GM12865 (cell line): ENCODE measurements around the gene ACTRT3.
"Not testable (repeated sequence)": the region's sequence is repeated elsewhere in the genome, so short reads cannot be mapped to it uniquely, and the experiment has no call there.

Experiments used
- DNase-seq: peaks from one replicate; pipeline ENCODE4 v3.0.0; 2010; ENCODE audit warnings: low read depth
- H3K4me3 ChIP-seq: 2 replicates; pipeline ENCODE4 v1.5.1; 2011; ENCODE audit warnings: mild to moderate bottlenecking, low read depth, low read length, control low read depth
- CTCF ChIP-seq: IDR thresholded peaks from 2 replicates; pipeline ENCODE4 v1.5.1; 2011; ENCODE audit warnings: low read length, control low read depth, low read depth, inconsistent platforms; ENCODE audit not compliant: insufficient read depth; ENCODE audit errors: missing control alignments

Gene ACTRT3

GRCh38 chr3:169746924-169747323, 22.4 kb downstream of the ACTRT3 start:
- no peak for TF ChIP-seq CTCF
- H3K4me3 ChIP-seq, result no peak overlapping the region
- no peak for DNase-seq

- H3K4me3 ChIP-seq, result no peak overlapping the region
- no peak for DNase-seq
- peak; percentile 15 for TF ChIP-seq CTCF
Measured at GRCh38 chr3:169744366-169745054, 24.9 kb downstream of the ACTRT3 start.

- no peak for TF ChIP-seq CTCF
- H3K4me3 ChIP-seq, result no peak overlapping the region
- DNase-seq, result no peak
Measured at GRCh38 chr3:169739067-169739466, 30.3 kb downstream of the ACTRT3 start.

- H3K4me3 ChIP-seq, DNase-seq: not testable (repeated sequence)
Measured at GRCh38 chr3:169731857-169732256, 37.5 kb downstream of the ACTRT3 start.

- no peak for DNase-seq
- no peak overlapping the region for H3K4me3 ChIP-seq
- no peak for TF ChIP-seq CTCF
Measured at GRCh38 chr3:169722724-169723123, 46.6 kb downstream of the ACTRT3 start.

GRCh38 chr3:169718415-169718814, 50.9 kb downstream of the ACTRT3 start:
- DNase-seq, H3K4me3 ChIP-seq: not testable (repeated sequence)
